ENCODE results near the gene ZNF275.

DNA sequence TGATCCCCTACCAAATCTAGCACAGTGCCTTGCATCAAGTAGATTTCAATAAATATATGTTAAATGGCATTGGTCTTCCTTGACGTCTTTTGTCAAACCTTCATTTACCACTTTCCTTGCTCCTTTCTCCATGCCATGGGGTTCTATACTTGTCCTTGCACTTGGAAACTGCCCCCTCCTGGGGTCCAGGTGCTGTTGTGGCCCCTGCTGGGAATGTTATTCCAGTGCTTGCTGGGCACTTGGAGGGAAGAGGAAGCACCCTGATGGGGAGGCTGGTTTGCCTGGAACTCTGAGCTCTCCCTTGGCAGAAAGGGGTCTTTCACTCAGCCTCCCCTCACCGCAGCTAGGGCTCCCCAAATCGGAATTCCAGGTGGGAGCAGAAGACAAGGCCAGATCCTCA is 18.9 kb downstream of the ZNF275 start:
- TF ChIP-seq, protein P1, sequence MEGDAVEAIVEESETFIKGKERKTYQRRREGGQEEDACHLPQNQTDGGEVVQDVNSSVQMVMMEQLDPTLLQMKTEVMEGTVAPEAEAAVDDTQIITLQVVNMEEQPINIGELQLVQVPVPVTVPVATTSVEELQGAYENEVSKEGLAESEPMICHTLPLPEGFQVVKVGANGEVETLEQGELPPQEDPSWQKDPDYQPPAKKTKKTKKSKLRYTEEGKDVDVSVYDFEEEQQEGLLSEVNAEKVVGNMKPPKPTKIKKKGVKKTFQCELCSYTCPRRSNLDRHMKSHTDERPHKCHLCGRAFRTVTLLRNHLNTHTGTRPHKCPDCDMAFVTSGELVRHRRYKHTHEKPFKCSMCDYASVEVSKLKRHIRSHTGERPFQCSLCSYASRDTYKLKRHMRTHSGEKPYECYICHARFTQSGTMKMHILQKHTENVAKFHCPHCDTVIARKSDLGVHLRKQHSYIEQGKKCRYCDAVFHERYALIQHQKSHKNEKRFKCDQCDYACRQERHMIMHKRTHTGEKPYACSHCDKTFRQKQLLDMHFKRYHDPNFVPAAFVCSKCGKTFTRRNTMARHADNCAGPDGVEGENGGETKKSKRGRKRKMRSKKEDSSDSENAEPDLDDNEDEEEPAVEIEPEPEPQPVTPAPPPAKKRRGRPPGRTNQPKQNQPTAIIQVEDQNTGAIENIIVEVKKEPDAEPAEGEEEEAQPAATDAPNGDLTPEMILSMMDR (IDR thresholded peaks at IDR 0.05; ENCODE audit: insufficient read depth, low read length, poor library complexity, severe bottlenecking) = no peak
- no peak for TF ChIP-seq EZH2phosphoT487 (conservative IDR thresholded peaks at IDR 0.05; ENCODE audit: low read length)

Data from SU-DHL-6 (cell line).